ENCODE data around the gene C12orf43.

The C12orf43 gene

DNA sequence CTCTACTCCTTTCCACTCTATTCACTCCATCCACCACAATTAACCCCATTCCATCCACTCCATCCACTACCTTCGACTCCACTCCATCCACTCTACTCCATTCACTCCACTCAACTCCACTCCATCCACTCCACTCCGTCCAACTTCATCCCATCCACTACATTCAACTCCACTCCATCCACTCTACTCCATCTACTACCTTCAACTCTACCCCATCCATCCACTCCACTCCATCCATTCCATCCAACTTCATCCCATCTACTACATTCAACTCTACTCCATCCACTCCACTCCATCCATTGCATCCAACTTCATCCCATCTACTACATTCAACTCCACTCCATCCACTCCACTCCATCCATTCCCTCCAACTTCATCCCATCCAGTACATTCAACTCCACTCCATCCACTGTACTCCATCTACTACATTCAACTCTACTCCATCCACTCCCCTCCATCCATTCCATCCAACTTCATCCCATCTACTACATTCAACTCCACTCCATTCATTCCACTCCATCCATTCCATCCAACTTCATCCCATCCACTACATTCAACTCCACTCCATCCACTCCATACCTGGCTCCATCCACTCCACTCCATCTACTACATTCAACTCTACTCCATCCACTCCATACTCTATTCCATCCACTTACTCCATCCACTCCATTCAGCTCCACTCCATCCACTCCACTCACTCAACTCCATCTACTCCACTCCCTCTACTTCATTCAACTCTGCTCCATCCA, 21.5 kb downstream of the C12orf43 start:
- ATAC-seq (no peak), DNase-seq (no peak)
- peak overlapping the region in 1 of 2 donors; percentile 2 for H3K27ac Mint-ChIP-seq
- peaks cover 10 to 11% of the 10 kb centered on the region in 2 donors for H3K9me3 Mint-ChIP-seq
- H3K4me1 Mint-ChIP-seq, result no peaks in the 10 kb centered on the region
- H3K4me3 Mint-ChIP-seq, result no peak overlapping the region
- peaks cover 23% of the 10 kb centered on the region for H3K27me3 Mint-ChIP-seq

DNA sequence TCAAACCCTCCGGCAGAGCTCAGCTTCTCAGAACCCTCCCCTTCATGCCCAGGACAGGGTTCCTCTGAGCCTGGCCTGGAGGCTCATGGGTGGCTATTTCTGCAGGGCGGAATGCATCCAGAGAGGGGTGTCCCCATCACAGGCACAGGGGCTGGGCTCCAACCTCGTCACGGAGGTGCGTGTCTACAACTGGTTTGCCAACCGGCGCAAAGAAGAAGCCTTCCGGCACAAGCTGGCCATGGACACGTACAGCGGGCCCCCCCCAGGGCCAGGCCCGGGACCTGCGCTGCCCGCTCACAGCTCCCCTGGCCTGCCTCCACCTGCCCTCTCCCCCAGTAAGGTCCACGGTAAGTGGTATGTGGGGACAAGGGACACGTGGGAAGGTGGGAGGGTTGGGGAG, 22.2 kb downstream of the C12orf43 start:
- DNase-seq, result no peak
- peaks cover 10 to 11% of the 10 kb centered on the region in 2 donors for H3K9me3 Mint-ChIP-seq
- no peaks in the 10 kb centered on the region for H3K4me1 Mint-ChIP-seq
- no peak overlapping the region for H3K4me3 Mint-ChIP-seq
- no peak for ATAC-seq
- H3K27ac Mint-ChIP-seq, result no peak overlapping the region
- peaks cover 23% of the 10 kb centered on the region for H3K27me3 Mint-ChIP-seq

GRCh38 chr12:120993496-120993895, 22.8 kb downstream of the C12orf43 start:
- peaks cover 23% of the 10 kb centered on the region for H3K27me3 Mint-ChIP-seq
- peaks cover 10 to 11% of the 10 kb centered on the region in 2 donors for H3K9me3 Mint-ChIP-seq
- H3K27ac Mint-ChIP-seq, result no peak overlapping the region
- no peak for ATAC-seq
- DNase-seq, result no peak
- H3K4me3 Mint-ChIP-seq, result no peak overlapping the region
- H3K4me1 Mint-ChIP-seq, result no peaks in the 10 kb centered on the region

DNA sequence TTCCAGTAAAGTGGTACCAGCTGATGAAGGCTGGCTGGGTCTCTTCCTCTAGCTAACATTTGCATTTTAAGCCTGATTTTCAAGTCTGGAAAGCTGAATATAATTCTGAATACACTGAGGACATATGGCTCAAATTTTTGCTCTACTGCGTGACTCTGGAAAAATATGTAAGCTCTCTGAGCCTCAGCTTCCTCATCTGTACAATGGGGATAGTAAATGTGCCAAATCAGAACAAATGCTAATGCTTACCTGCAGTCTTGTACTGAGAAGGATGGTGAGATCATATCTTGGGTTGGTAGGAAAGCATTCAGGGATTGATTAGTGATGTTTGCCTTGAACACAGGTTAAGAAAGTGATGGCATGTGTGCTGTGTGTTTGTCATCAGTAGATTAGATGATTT, 23.3 kb downstream of the C12orf43 start:
- no peak overlapping the region for H3K4me3 Mint-ChIP-seq
- peaks cover 11 to 15% of the 10 kb centered on the region in 2 donors for H3K9me3 Mint-ChIP-seq
- no peak overlapping the region for H3K27ac Mint-ChIP-seq
- H3K4me1 Mint-ChIP-seq, result no peaks in the 10 kb centered on the region
- ATAC-seq (no peak), DNase-seq (no peak)
- H3K27me3 Mint-ChIP-seq, result peaks cover 23% of the 10 kb centered on the region

DNA sequence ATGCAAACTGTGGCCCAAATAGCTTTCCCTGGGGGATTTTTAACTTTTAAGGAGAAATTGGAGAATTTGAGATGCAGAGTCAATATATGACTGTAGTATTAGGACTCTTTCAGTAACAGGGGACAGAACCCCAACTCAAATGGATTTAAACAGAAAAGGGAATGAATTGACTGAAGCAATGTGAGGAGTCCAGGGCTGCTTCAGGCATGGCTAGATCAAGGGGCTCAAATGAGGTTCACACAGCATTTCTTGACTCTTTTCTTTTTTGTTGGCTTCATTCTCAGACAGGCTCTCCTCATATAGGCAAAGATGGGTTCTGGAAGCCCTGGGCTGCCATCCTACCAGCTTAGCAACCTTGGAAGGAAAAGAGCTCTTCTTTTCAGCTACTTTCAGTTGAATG, 24.3 kb downstream of the C12orf43 start:
- no peak for DNase-seq
- Mint-ChIP-seq H3K27me3 (peaks cover 23% of the 10 kb centered on the region), H3K27ac (no peak overlapping the region), H3K4me3 (no peak overlapping the region), H3K9me3 (peaks cover 11 to 15% of the 10 kb centered on the region in 2 donors), H3K4me1 (no peaks in the 10 kb centered on the region)
- no peak for ATAC-seq

GRCh38 chr12:120990487-120991055, 25.7 kb downstream of the C12orf43 start:
- DNase-seq (no peak), ATAC-seq (no peak)
- Mint-ChIP-seq H3K4me1 (no peaks in the 10 kb centered on the region), H3K27me3 (peaks cover 20% of the 10 kb centered on the region), H3K4me3 (no peak overlapping the region), H3K27ac (peak overlapping the region in 1 of 2 donors; percentile 73), H3K9me3 (peaks cover 9 to 15% of the 10 kb centered on the region in 2 donors)

GRCh38 chr12:120989687-120990086, 26.6 kb downstream of the C12orf43 start:
- no peaks in the 10 kb centered on the region for H3K4me1 Mint-ChIP-seq
- H3K27me3 Mint-ChIP-seq, result peaks cover 11% of the 10 kb centered on the region
- ATAC-seq (no peak), DNase-seq (no peak)
- H3K27ac Mint-ChIP-seq, result no peak overlapping the region
- peaks cover under 1 to 6% of the 10 kb centered on the region in 2 donors for H3K9me3 Mint-ChIP-seq
- no peak overlapping the region for H3K4me3 Mint-ChIP-seq

GRCh38 chr12:120988658-120989057, 27.6 kb downstream of the C12orf43 start:
- DNase-seq, result no peak
- Mint-ChIP-seq H3K27me3 (peaks cover 8% of the 10 kb centered on the region), H3K4me1 (no peaks in the 10 kb centered on the region), H3K27ac (no peak overlapping the region), H3K9me3 (peaks cover 0 to 5% of the 10 kb centered on the region in 2 donors), H3K4me3 (no peak overlapping the region)
- no peak for ATAC-seq

DNA sequence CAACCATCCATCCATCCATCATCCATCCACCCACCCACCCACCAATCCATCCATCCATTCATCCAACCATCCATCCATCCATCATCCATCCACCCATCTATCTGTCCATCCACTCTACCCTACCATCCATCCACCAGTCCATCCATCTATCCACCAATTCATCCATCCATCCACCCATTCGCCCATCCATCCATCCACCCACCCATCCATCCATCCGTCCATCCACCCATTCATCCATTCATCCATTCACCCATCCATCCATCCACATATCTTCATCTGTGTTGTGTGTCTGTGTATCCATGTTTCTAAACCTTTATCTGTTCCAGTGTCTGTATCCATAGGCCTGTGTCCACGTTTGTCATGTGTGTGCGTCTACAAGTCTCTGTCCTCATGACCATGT, 28.1 kb downstream of the C12orf43 start:
- DNase-seq, result no peak
- H3K4me3 Mint-ChIP-seq, result no peak overlapping the region
- no peak for ATAC-seq
- H3K9me3 Mint-ChIP-seq, result peaks cover 0 to 5% of the 10 kb centered on the region in 2 donors
- peaks cover 5% of the 10 kb centered on the region for H3K27me3 Mint-ChIP-seq
- no peak overlapping the region for H3K27ac Mint-ChIP-seq
- H3K4me1 Mint-ChIP-seq, result no peaks in the 10 kb centered on the region

DNA sequence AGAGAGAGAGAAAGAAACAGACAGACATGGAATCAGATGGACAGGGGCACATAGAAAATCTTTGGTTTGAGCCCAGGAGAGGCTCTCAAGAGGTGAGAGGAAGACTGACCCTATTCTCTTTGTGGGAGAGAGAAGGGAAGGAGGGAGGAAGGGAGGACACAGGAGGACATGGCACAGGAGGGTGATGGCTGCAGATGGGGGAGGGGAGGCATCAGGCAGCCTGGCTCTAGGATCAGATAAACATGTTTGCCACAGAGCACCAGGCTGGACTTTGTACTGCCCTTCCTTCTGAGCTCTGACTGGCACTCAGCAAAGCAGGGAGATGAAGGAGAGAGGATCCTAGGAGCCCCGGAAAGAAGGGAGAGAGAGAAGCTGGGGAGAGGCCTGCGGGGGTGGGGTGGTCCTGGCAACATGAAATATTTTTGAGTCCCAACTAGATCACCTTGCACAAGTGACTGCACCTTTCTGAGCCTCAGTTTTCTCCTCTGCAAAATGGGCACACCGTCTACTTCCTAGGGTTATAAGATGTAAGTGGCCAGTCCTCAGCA, 31.9 kb downstream of the C12orf43 start:
- no peak for DNase-seq
- no peaks in the 10 kb centered on the region for H3K27me3 Mint-ChIP-seq
- ATAC-seq, result no peak
- peaks cover 0 to 5% of the 10 kb centered on the region in 2 donors for H3K9me3 Mint-ChIP-seq
- peak overlapping the region; percentile 12 to 20 for H3K27ac Mint-ChIP-seq
- H3K4me1 Mint-ChIP-seq, result no peaks in the 10 kb centered on the region
- no peak overlapping the region for H3K4me3 Mint-ChIP-seq

DNA sequence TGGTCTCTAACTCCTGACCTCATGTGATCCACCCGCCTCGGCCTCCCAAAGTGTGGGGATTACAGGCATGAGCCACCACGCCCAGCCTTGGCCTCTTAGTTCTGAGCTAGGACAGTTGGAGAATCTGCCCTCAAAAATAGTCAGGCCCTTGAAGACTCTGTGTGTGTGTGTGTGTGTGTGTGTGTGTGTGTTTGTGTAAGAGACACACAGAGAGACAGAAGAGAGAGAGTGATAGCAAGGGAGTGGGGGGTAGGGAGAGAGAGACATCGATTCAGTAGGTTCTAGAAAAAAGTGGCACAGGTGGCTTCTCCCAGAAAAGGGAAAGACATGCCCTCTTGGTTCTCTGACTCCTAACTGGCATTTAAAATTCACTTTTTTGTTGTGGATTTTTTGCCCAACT, 32.5 kb downstream of the C12orf43 start:
- DNase-seq (no peak), ATAC-seq (no peak)
- no peaks in the 10 kb centered on the region for H3K4me1 Mint-ChIP-seq
- H3K9me3 Mint-ChIP-seq, result peaks cover 0 to 5% of the 10 kb centered on the region in 2 donors
- H3K4me3 Mint-ChIP-seq, result no peak overlapping the region
- no peak overlapping the region for H3K27ac Mint-ChIP-seq
- H3K27me3 Mint-ChIP-seq, result no peaks in the 10 kb centered on the region

- Mint-ChIP-seq H3K4me3 (no peak overlapping the region), H3K9me3 (no peaks in the 10 kb centered on the region), H3K27ac (no peak overlapping the region), H3K27me3 (no peaks in the 10 kb centered on the region), H3K4me1 (no peaks in the 10 kb centered on the region)
- DNase-seq, result no peak
- no peak for ATAC-seq
These were observed 33.6 kb downstream of the C12orf43 start for GRCh38 chr12:120982659-120983058.

- DNase-seq (no peak), ATAC-seq (no peak)
- H3K9me3 Mint-ChIP-seq, result no peaks in the 10 kb centered on the region
- no peaks in the 10 kb centered on the region for H3K4me1 Mint-ChIP-seq
- no peak overlapping the region for H3K27ac Mint-ChIP-seq
- no peak overlapping the region for H3K4me3 Mint-ChIP-seq
- H3K27me3 Mint-ChIP-seq, result no peaks in the 10 kb centered on the region
These were observed 34.8 kb downstream of the C12orf43 start for GRCh38 chr12:120981407-120981941.

GRCh38 chr12:120980800-120981368, 35.4 kb downstream of the C12orf43 start:
- H3K4me3 Mint-ChIP-seq, result no peak overlapping the region
- H3K4me1 Mint-ChIP-seq, result no peaks in the 10 kb centered on the region
- DNase-seq, result no peak
- no peaks in the 10 kb centered on the region for H3K9me3 Mint-ChIP-seq
- no peaks in the 10 kb centered on the region for H3K27me3 Mint-ChIP-seq
- ATAC-seq, result no peak
- no peak overlapping the region for H3K27ac Mint-ChIP-seq

DNA sequence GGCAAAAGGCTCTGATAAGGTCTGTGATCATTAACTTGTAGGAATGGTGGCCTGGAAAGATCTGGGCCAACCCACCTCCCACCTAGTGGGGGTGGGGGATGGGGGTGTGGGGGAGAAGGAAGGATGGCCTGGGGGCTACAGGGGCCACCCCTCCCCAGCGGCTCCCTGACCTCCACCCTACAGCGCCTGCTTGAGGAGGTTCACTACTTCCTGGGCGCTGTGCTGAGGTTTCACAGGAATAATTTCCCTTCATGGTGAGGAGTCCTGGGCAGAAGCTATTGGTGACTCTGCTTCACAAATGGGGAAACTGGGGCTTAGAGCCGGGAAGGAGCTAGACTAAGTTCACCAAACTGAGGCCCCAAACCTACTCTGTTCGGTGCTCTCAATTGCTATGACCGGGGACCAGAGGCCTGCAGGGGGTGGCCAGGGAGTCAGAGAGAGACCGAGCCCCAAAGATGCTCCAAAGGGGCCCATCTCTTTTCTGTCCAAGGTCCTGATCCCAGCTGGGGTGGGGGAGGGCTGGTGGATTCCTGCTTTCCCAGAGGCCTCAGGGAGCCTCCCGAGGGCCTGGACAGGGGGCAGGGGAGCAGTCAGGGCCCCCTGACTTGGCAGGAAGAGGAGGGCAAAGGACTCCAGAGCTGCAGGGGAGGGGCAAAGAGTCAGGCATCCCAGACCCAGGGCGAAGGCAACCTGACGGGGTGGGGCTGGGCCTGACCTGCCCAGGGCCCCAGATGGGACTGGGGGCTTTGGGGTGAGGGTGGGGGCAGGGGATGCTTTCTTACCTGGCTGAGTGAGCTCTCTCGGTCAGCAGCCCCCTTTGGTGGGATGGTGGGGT, 36.2 kb downstream of the C12orf43 start:
- DNase-seq (no peak), ATAC-seq (no peak)
- Mint-ChIP-seq H3K9me3 (no peaks in the 10 kb centered on the region), H3K27me3 (no peaks in the 10 kb centered on the region), H3K4me1 (no peaks in the 10 kb centered on the region), H3K27ac (no peak overlapping the region), H3K4me3 (no peak overlapping the region)

Measured in stimulated activated naive CD8-positive, alpha-beta T cell treated with anti-CD3 and anti-CD28 coated beads, Interleukin-15, amount 100 ng/mL, for 72 hours (primary cell).